Calu3 (cell line): ENCODE data around the gene TMEM184B. TPM values are rescaled to one million over a fixed set of nuclear protein-coding genes. Genes with fewer than 3 reads are reported as not detected.

ENCODE experiments used
- BruUV-seq: library from RNA; stranded (reverse); fragments of 400-500 nt; replicated peaks from 2 replicates; lab custom pipeline; 2021; lab: Mats Ljungman, UMichigan
- CTCF ChIA-PET: fragments of 300-600 bp; sonication (Branson Sonifier 250); formaldehyde crosslinking; loops from one replicate; lab custom pipeline; 2022; ENCODE audit warnings: antibody characterized with exemption; lab: Charles Lee
- DNase-seq: peaks from one replicate; pipeline ENCODE4 v3.0.0; 2022
- H3K27ac Mint-ChIP-seq: one replicate; pipeline ENCODE4 v1.8.0; 2022; ENCODE audit warnings: mixed read lengths; ENCODE audit not compliant: unreplicated experiment
- H3K27me3 Mint-ChIP-seq: one replicate; pipeline ENCODE4 v1.8.0; 2022; ENCODE audit warnings: mixed read lengths; ENCODE audit not compliant: unreplicated experiment
- H3K36me3 Mint-ChIP-seq: one replicate; pipeline ENCODE4 v1.8.0; 2022; ENCODE audit warnings: mild to moderate bottlenecking, moderate library complexity, mixed read lengths; ENCODE audit not compliant: insufficient read depth, unreplicated experiment
- H3K4me1 Mint-ChIP-seq: one replicate; pipeline ENCODE4 v1.8.0; 2022; ENCODE audit warnings: mild to moderate bottlenecking, low read depth, mixed read lengths; ENCODE audit not compliant: unreplicated experiment
- H3K4me3 Mint-ChIP-seq: one replicate; pipeline ENCODE4 v1.8.0; 2022; ENCODE audit warnings: mild to moderate bottlenecking, low read depth, moderate library complexity, mixed read lengths; ENCODE audit not compliant: unreplicated experiment
- H3K9me3 Mint-ChIP-seq: one replicate; pipeline ENCODE4 v1.8.0; 2022; ENCODE audit warnings: low read depth, mixed read lengths; ENCODE audit not compliant: unreplicated experiment
- CTCF ChIP-seq: fragments of 200-600 bp; IDR thresholded peaks from one replicate; pipeline ENCODE4 v1.8.0; 2022; ENCODE audit warnings: antibody characterized with exemption; ENCODE audit not compliant: unreplicated experiment
- intact Hi-C: fragments of 100-400 bp; cut with micrococcal nuclease; formaldehyde crosslinking; loops from one replicate; pipeline ENCODE4 v1.10.0; 2022; ENCODE audit not compliant: unreplicated experiment
- total RNA-seq: library from RNA; stranded (reverse); gene quantifications from 2 replicates; pipeline ENCODE4 v1.2.3, GENCODE V29; 2022

TMEM184B gene
- total RNA-seq, 1 experiment from 2014 or later = 114 TPM

DNA sequence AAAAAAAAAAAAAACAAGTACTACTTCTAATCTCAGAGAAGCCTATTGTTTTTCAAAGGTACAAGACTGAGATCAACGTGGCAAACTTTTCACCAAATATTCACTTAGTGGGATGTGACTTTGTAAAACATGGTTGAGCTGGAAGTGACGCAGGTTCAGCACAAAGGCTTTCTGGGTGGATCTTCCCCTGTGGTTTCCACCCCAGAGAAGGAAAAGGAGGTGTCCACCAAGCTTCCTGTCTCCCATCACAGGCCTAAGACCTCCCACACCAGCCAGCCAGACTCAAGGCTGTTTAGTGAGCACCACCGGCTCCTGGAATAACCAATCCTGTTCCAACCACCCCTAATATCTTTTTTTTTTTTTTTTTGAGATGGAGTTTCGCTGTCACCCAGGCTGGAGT is 5.7 kb downstream of the TMEM184B start:
- CTCF ChIA-PET = interaction anchor here (0.7 kb wide), 2 partner anchors 25 to 215 kb away, joined by 3 read pairs; no protein-coding TSS in a partner anchor
- H3K27me3 Mint-ChIP-seq = no peaks in the 10 kb centered on the region

DNA sequence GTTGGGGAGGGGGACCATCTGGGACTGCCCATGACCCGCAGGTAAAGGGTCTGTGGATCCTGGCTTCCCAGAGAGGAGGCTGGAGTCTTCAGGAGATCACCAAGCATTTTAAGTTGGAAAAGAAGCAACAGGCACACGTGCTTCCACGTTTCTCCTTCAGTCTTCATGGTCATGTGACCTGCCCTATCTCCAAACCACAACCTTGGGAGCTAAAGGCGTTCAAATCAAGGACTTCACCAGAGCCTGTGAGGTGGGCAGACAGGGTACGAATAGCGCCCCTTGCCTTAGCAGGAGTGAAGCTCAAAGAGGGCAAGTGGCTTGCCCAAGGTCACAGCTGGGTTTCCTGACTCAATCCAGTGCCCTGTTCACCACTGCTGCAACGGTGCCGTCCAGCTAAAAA is 6.7 kb downstream of the TMEM184B start:
- peaks cover 50% of the 10 kb centered on the region for H3K36me3 Mint-ChIP-seq
- no peak for DNase-seq
- TF ChIP-seq CTCF = no peak
- intact Hi-C loops = no loop called here
- peaks cover 33% of the 10 kb centered on the region for H3K4me1 Mint-ChIP-seq
- H3K27ac Mint-ChIP-seq = no peak overlapping the region
- H3K4me3 Mint-ChIP-seq = no peak overlapping the region
- no TSS peak for BruUV-seq
- no peaks in the 10 kb centered on the region for H3K27me3 Mint-ChIP-seq
- no peaks in the 10 kb centered on the region for H3K9me3 Mint-ChIP-seq
- CTCF ChIA-PET = no interaction called here

More for the DNA sequence above, 5.7 kb downstream of the TMEM184B start:
- no peak for DNase-seq
- Mint-ChIP-seq H3K9me3 (no peaks in the 10 kb centered on the region), H3K4me3 (no peak overlapping the region), H3K36me3 (peaks cover 52% of the 10 kb centered on the region), H3K27ac (no peak overlapping the region), H3K4me1 (peaks cover 31% of the 10 kb centered on the region)
- no peak for TF ChIP-seq CTCF
- intact Hi-C loops = no loop called here
- BruUV-seq = no TSS peak

DNA sequence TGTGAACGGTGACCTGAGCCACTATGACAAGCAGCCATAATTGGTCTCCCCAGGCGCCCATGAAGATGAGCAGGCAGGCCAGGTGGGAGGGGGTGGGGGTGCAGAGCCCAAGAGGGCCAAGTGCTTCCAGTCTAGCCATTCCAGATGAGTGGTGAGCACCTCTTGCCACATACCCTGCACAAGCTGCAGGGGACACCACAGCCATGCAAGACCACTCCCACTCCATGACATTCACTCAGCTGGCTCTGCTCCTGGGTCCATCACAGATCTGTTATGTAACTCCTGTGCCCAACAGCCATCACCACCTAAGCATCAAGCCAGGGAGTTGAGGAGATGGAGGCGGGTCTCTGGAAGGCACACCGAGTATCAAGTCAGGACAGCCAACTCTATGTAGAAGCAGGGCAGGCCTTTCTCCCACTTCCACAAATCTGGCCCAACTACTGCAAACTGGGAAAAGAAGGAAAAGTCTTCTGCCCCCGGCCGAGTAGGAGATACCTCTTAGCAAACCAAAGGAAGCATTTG is 8.4 kb downstream of the TMEM184B start:
- intact Hi-C loops = no loop called here

DNA sequence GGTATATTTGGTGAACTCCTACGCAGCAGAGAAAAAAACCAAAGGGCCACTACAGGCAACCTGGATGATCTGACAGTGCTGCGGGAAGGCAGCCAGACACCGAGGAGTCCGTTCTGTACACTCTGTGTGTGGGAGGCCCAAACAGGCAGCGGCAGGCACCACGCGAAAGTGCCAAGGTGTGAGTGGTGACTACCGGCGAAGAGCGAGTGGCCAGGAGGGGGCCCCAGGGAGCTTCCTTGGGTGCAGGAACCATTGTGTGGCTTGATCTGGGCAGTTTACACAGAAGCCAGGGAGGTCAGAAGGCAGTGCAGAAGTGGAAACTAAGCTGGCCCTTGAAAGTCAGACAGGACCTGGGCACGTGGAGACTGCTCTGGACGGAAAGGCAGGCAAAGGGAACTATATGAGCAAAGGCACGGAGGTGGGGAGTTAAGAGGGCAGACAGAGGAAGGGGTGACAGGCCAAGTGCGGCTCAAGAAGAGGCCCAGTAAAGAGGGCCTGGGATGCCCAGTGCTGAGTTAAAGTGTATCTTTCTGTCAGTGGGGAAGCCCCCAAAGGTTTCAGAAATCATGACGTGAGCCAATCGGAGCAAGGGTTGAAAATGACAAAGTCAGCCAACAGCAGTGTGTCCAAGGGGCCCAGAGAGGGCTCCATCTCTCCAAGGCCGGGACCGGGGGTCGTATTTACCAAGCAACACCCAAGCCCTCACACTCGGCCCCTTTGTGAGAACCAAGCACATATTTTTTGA is 10.6 kb downstream of the TMEM184B start:
- Mint-ChIP-seq H3K4me3 (no peak overlapping the region), H3K9me3 (no peaks in the 10 kb centered on the region), H3K4me1 (peaks cover 40% of the 10 kb centered on the region), H3K27ac (peak overlapping the region; percentile 17), H3K27me3 (no peaks in the 10 kb centered on the region), H3K36me3 (peaks cover 44% of the 10 kb centered on the region)
- intact Hi-C loops = no loop called here
- CTCF ChIA-PET = interaction anchor here (0.9 kb wide), 1 partner anchor 42 kb away, joined by 3 read pairs; no protein-coding TSS in a partner anchor
- peak; percentile 52 for DNase-seq
- TF ChIP-seq CTCF = peak; percentile 38
- no TSS peak for BruUV-seq

More for the DNA sequence above, 8.4 kb downstream of the TMEM184B start:
- H3K9me3 Mint-ChIP-seq = no peaks in the 10 kb centered on the region
- no TSS peak for BruUV-seq
- peaks cover 32% of the 10 kb centered on the region for H3K4me1 Mint-ChIP-seq
- H3K36me3 Mint-ChIP-seq = peaks cover 46% of the 10 kb centered on the region
- CTCF ChIA-PET = no interaction called here
- H3K4me3 Mint-ChIP-seq = no peak overlapping the region
- no peak for TF ChIP-seq CTCF
- H3K27ac Mint-ChIP-seq = no peak overlapping the region
- DNase-seq = no peak
- no peaks in the 10 kb centered on the region for H3K27me3 Mint-ChIP-seq
